ENCODE data around the gene RTBDN.
"Not testable (repeated sequence)": the region's sequence is repeated elsewhere in the genome, so short reads cannot be mapped to it uniquely, and the experiment has no call there.

RTBDN gene

GRCh38 chr19:12817810-12818209 lies 16.6 kb downstream of the RTBDN start:
- DNase-seq = not testable (repeated sequence)

GRCh38 chr19:12817188-12817587 lies 17.2 kb downstream of the RTBDN start:
- DNase-seq = not testable (repeated sequence)

GRCh38 chr19:12815088-12815487 lies 19.3 kb downstream of the RTBDN start:
- no peak for DNase-seq

DNA sequence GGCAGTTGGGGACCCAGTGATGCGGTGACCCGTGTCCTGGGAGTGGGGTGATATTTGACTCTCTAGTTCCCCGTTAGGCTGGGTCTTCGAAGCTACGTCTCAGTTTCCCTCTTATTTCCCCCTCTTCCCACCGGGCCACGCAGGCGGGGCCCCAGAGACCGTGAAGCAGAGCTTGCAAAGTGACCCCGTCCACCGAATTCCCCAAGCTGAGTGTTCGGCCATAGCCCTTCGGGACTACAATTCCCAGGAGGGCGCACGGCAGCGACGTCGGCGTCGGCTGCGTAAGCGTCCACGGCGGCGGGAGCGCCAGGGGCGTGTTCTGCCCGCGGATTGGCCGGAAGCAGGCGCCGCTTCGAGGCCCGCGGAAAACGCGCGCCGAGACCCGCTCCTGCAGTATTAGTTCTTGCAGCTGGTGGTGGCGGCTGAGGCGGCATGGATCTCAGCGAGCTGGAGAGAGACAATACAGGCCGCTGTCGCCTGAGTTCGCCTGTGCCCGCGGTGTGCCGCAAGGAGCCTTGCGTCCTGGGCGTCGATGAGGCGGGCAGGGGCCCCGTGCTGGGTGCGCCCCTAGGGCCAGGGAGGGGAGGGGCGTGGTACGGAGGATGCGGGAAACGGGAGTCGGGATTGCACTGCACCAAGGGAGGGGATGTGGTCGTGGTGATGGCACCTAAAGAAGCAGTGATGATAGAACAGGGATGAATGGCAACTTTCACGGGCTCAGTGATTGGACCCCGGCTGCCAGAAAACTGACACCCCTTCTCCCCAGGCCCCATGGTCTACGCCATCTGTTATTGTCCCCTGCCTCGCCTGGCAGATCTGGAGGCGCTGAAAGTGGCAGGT lies 27.9 kb downstream of the RTBDN start, which contains the start of gene RNASEH2A:
Gene RNASEH2A (plus strand): TSS at position 343 of the 840 bp plus-strand sequence. CDS start 90 bp downstream, at position 433.
- DNase-seq = peak; percentile 77

DNA sequence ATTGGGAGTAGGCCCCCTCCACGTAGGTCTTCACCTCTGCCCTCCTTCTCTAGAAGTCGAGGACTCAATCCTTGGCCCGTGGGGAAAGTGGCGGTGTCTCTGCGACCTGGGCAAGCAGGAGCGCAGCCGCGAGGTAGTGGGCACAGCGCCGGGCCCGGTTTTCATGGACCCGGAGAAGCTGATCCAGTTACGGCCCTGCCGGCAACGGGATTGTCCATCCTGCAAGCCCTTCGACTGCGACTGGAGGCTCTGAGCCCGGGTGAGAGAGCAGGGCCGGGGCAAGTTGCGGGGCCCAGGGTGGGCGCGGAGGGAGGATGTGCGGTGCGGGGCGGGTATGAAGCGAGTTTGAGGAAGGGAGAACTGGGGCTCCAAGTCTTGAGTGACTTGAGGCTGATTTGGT lies 30.3 kb downstream of the RTBDN start:
- DNase-seq = no peak

DNA sequence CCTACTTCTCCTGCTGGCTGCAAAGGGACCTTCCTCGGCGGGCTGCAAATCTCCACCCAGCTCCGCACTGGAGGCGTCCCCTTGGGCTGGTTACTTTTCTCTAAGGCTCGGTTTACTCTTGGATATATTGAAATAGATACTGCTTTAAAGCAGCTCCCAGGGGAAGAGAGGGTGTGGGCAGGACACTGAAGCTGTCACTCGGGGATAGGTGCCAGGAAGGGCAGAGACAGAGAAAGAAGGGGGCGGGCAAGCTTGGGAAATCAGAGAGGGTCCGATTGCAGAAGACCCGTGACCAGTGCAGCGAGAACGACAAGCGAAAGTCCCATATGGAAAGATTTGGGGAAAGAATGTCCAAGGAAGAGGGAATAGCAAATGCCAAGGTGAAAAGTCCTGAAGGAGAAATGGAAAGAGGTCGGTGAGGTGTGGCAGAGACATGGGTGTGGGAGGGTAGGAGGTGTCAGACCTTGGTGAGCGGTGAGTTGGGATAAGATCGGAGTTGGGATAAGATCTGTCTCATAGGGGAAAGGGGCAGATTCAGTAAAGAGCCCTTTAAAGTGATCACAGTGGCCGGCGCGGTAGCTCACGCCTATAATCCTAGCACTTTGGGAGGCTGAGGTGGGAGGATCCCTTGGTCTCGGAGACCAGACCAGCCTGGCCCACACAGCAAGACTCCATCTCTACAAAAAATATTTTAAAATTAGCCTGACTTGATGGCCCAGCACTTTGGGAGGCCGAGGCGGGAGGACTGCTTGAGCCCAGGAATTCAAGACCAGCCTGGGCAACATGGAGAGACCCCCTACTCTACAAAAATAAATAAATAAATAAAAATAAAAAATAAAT lies 31.9 kb downstream of the RTBDN start:
- no peak for DNase-seq

DNA sequence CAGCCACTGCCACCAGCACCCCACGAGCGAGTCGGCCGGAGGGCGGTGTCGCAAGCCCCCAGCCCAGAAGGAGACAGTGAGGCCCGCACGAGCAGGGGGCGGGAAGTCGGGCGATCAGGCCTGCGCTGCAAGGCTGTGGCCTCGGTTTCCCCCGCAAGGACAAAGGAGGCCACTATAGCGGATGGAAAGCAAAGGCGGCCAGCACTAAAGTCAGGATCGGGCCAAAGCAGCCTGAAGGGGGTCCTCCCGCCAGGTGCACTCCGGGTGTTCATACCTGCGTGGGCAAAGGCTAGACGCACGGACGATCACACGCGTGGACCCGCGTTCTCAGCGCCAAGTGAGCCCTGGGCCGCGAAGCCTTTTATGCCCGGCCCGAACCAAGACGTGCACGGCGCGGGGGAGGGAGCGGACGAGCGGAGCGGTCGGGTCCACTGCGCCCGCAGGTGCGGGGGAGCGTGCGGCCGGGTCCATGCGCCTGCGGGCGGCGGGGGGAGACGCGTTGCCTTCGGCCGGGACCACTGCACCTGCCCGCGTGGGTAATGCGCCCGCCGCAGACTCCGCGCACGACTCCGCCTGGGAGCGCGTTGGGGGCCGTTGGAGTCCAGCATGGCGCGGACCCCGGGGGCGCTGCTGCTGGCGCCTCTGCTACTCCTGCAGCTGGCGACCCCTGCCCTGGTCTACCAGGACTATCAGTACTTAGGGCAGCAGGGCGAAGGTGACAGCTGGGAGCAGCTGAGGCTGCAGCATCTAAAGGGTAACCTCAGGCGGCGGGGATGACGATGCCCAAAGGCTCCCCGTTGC lies 32.7 kb downstream of the RTBDN start, which contains the start of the genes PRDX2 and THSD8:
Gene PRDX2 (minus strand): TSS at position 335 of the 801 bp plus-strand sequence. CDS start 539 bp downstream, outside the sequence.
Gene THSD8 (plus strand): TSS at position 604 of the 801 bp plus-strand sequence. CDS start 3 bp downstream, at position 607.
- peak; percentile 40 for DNase-seq

DNA sequence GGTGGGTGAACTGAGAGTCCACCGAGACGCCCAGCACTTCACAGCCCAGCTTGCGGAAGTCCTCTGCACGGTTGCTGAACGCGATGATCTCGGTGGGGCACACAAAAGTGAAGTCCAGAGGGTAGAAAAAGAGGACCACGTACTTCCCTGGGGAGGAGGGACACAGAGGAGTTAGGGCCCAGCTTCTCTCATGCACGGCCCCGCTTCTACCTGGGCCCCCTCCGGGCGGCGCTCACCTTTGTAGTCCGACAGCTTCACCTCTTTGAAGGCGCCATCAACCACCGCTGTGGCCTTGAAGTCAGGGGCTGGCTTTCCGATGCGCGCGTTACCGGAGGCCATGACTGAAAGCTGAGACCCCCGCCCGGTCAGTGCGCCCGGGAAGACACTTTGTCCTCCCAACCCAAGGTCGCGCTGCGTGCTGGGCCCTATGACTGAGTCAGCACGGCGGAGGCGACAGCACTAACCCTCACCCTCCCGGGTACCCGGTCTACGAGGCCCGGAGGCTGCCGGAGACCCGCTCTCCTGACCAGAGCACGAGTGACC lies 33.4 kb downstream of the RTBDN start:
- DNase-seq = no peak

DNA sequence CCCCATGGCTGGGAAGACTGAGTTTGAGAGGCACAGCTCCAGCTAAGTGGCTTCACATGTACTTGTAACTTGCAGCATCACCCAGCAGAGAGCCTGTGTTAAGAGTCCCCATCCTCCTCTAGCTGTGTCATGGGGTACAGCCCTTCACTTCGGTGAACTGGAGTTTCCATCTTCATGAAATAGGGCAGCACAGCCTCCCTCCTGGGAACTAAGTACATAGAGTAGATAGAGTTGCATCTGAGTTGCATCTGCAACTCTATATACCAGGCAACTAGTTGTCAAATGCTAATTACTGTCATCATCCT lies 34.0 kb downstream of the RTBDN start:
- no peak for DNase-seq

- no peak for DNase-seq
Measured at GRCh38 chr19:12799742-12800465, 34.5 kb downstream of the RTBDN start.

DNA sequence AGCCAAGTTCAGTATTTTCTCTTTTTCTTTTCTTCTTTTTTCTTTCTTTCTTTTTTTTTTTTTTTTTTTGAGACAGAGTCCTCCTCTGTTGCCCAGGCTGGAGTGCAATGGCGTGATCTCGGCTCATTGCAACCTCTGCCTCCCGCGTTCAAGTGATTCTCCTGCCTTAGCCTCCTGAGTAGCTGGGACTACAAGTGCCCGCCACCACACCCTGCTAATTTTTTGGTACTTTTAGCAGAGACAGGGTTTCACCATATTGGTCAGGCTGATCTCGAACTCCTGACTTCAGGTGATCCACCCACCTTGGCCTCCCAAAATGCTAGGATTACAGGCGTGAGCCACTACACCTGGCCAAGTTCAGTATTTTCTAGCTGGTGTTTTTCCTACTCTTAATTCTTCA lies 36.8 kb downstream of the RTBDN start:
- not testable (repeated sequence) for DNase-seq

DNA sequence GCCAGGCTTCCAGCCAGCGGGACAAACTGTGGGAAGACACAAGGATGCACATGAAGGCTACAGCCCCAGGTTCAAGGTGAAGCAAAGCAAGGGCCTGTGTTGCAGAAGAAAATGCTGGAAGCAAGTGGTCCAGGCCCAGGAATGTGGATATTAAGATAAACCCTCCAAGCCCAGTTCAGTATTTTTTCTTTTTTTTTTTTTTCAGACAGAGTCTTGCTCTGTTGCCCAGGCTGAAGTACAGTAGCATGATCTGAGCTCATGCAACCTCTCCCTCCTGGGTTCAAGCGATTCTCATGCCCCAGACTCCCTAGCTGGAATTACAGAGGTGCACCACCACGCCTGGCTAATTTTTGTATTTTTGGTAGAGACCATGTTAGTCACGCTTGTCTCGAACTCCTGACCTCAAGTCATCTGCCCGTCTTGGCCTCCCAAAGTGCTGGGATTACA lies 37.2 kb downstream of the RTBDN start:
- no peak for DNase-seq

GRCh38 chr19:12796146-12797071 lies 38.0 kb downstream of the RTBDN start:
- peak; percentile 60 for DNase-seq

- DNase-seq = no peak
Measured at GRCh38 chr19:12794971-12795381, 39.4 kb downstream of the RTBDN start.

DNA sequence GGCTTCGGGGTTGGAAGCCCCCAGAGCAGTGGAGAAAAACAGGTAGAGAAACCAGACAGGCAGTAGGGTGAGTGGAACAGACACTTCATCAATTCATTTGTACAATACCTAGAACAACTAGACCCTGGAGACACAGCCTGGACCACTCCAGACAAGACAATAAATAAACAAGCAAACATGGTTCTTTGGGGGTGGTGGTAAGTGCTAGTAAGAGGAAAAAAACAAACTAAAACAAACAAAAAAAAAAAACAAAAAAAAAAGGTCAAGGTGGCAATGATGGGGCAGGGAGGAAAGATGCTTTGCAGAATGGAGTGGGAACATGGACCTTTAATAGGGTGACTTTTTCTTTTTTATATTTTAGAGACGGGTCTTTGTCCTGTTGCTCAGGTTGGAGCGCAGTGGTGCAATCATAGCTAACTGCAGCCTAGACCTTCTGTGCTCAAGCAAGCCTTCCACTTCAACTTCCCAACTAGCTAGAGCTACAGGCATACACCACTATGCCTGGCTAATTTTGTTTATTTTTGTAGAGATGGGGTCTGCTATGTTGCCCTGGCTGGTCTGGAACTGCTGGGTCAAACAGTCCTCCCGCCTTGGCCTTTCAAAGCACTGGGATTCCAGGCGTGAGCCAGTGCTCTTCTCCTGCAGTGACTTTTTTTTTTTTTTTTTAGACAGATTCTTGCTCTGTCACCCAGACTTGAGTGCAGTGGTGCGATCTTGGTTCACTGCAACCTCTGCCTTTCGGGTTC lies 40.0 kb downstream of the RTBDN start:
- no peak for DNase-seq

- peak; percentile 84 for DNase-seq
Measured at GRCh38 chr19:12793290-12794195, 40.8 kb downstream of the RTBDN start.

GRCh38 chr19:12792853-12793289 lies 41.5 kb downstream of the RTBDN start:
- DNase-seq = no peak

DNA sequence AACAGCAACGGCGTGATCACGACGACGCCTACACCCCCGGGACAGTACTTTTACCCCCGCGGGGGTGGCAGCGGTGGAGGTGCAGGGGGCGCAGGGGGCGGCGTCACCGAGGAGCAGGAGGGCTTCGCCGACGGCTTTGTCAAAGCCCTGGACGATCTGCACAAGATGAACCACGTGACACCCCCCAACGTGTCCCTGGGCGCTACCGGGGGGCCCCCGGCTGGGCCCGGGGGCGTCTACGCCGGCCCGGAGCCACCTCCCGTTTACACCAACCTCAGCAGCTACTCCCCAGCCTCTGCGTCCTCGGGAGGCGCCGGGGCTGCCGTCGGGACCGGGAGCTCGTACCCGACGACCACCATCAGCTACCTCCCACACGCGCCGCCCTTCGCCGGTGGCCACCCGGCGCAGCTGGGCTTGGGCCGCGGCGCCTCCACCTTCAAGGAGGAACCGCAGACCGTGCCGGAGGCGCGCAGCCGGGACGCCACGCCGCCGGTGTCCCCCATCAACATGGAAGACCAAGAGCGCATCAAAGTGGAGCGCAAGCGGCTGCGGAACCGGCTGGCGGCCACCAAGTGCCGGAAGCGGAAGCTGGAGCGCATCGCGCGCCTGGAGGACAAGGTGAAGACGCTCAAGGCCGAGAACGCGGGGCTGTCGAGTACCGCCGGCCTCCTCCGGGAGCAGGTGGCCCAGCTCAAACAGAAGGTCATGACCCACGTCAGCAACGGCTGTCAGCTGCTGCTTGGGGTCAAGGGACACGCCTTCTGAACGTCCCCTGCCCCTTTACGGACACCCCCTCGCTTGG lies 42.1 kb downstream of the RTBDN start:
- DNase-seq = peak; percentile 81

All from T1000 (cell line).